AG04449 (cell line): ENCODE measurements around the gene RPS6KA3.
A peak's percentile ranks its signal among the peaks of the same experiment; 100 is the strongest.

Experiments used
- CTCF ChIA-PET: fragments of 350-600 bp; formaldehyde crosslinking; extraction: SDS; loops from one replicate; lab custom pipeline; 2021; ENCODE audit warnings: antibody characterized with exemption; lab: Yijun Ruan, JAX
- POLR2A ChIA-PET: fragments of 400-600, 350-600 bp; formaldehyde crosslinking; extraction: SDS; loops from one replicate; lab custom pipeline; 2020; ENCODE audit warnings: antibody characterized with exemption, inconsistent platforms; lab: Yijun Ruan, JAX
- DNase-seq: peaks from one replicate; pipeline ENCODE4 v3.0.0-alpha.2; 2010; ENCODE audit warnings: low read depth, low spot score
- H3K4me3 ChIP-seq: 2 replicates; pipeline ENCODE4 v1.5.1; 2011; ENCODE audit warnings: low read depth, mild to moderate bottlenecking, control low read depth, low read length
- TF ChIP-seq, protein P1 (sequence below): IDR thresholded peaks from one replicate; pipeline ENCODE4 v1.5.1; 2011; ENCODE audit warnings: mild to moderate bottlenecking, moderate library complexity, low read length, control low read depth, inconsistent platforms; ENCODE audit not compliant: insufficient read depth; ENCODE audit errors: missing control alignments

Gene RPS6KA3

DNA sequence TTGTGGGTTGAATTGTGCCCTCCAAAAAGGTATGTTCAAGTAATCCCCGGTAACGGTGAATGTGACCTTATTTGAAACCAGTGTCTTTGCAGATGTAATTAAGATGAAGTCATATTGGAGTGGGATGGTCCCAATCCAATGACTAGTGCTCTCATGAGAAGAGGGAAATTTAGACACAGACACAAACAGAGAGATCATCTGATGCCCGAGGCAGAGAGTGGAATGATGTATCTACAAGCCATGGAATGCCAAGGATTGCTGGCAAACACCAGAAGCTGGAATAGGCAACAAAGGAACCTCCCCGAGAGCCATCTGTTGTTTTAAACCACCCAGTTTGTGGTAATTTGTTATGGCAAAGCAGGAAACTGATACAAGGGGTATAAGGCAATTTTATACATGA is 35.1 kb downstream of the RPS6KA3 start:
- peak; percentile 12 for DNase-seq
- CTCF ChIA-PET: no interaction called here
- POLR2A ChIA-PET: no interaction called here
- TF ChIP-seq, protein P1, sequence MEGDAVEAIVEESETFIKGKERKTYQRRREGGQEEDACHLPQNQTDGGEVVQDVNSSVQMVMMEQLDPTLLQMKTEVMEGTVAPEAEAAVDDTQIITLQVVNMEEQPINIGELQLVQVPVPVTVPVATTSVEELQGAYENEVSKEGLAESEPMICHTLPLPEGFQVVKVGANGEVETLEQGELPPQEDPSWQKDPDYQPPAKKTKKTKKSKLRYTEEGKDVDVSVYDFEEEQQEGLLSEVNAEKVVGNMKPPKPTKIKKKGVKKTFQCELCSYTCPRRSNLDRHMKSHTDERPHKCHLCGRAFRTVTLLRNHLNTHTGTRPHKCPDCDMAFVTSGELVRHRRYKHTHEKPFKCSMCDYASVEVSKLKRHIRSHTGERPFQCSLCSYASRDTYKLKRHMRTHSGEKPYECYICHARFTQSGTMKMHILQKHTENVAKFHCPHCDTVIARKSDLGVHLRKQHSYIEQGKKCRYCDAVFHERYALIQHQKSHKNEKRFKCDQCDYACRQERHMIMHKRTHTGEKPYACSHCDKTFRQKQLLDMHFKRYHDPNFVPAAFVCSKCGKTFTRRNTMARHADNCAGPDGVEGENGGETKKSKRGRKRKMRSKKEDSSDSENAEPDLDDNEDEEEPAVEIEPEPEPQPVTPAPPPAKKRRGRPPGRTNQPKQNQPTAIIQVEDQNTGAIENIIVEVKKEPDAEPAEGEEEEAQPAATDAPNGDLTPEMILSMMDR: no peak
- H3K4me3 ChIP-seq: no peak overlapping the region

DNA sequence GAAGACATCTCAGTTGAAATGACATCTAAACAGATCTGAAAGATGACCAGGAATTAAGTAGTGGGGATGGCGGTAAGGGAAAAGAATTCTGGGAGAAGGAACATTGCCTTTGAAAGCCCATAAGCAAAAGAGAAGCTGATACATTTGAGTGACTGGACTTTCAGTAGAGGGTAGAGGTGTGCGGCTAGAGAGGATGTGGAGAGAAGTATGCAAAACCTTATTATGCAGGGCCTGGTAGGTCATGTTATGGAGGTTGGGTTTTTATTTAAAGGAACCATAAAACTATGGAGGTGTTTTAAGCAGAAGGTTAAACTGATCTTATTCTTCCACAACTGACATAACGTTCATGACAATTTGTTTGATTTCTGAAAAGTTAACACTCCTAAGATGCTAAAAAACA is 36.3 kb downstream of the RPS6KA3 start:
- no peak overlapping the region for H3K4me3 ChIP-seq
- CTCF ChIA-PET: no interaction called here
- TF ChIP-seq, protein P1: no peak
- no peak for DNase-seq
- POLR2A ChIA-PET: no interaction called here

- POLR2A ChIA-PET: no interaction called here
- no peak for DNase-seq
- TF ChIP-seq, protein P1: no peak
- CTCF ChIA-PET: no interaction called here
- no peak overlapping the region for H3K4me3 ChIP-seq
Measured at GRCh38 chrX:20229155-20229554, 37.6 kb downstream of the RPS6KA3 start.

GRCh38 chrX:20228245-20228644 is 38.5 kb downstream of the RPS6KA3 start:
- TF ChIP-seq, protein P1: no peak
- CTCF ChIA-PET: no interaction called here
- POLR2A ChIA-PET: no interaction called here
- H3K4me3 ChIP-seq: no peak overlapping the region
- no peak for DNase-seq

DNA sequence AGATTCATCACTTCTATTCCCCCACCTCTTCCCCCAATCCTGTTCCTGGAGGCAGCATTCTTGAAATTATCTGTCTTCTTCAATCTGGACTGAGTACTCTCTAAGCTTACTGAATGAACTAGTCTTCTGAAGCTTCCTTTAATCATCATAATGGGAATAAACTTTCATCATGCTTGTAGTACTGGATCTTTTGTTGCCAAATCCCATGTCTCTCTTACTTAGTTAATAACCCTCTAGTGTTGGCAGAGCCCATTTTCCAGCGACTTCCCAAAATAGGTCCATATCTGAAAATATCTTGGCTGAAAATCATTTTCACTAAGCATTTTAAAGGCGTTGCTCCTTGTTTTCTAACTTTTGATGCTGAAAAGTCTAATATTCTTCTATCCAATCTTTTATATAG is 39.6 kb downstream of the RPS6KA3 start:
- ChIA-PET POLR2A (no interaction called here), CTCF (no interaction called here)
- DNase-seq: no peak
- H3K4me3 ChIP-seq: no peak overlapping the region
- TF ChIP-seq, protein P1: no peak

DNA sequence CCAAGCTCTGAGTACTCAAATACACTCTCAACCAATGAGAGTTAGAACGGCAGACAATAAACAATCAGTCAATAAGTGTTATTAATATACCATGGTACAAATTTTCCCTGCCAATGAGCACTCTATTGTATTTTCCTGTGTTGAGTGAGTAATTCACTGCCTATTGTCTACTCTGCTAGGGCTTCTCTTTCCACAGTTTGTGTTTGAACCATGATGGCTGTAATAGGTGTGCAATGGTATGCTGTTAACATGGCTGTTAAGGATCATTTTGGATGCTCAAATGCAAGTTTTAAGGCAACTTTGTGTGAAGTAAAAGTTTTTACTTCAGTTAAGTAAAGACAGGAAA is 41.2 kb downstream of the RPS6KA3 start:
- TF ChIP-seq, protein P1: no peak
- DNase-seq: no peak
- ChIA-PET POLR2A (no interaction called here), CTCF (no interaction called here)
- H3K4me3 ChIP-seq: no peak overlapping the region
